DMS 273 (cell line): ENCODE results near the gene KRTAP10-10.
"Not testable (repeated sequence)": the region's sequence is repeated elsewhere in the genome, so short reads cannot be mapped to it uniquely, and the experiment has no call there.

ENCODE experiments used
- DNase-seq: peaks from one replicate; lab custom pipeline; 2025; ENCODE audit not compliant: unreplicated experiment; lab: John Stamatoyannopoulos, UW

Gene KRTAP10-10

DNA sequence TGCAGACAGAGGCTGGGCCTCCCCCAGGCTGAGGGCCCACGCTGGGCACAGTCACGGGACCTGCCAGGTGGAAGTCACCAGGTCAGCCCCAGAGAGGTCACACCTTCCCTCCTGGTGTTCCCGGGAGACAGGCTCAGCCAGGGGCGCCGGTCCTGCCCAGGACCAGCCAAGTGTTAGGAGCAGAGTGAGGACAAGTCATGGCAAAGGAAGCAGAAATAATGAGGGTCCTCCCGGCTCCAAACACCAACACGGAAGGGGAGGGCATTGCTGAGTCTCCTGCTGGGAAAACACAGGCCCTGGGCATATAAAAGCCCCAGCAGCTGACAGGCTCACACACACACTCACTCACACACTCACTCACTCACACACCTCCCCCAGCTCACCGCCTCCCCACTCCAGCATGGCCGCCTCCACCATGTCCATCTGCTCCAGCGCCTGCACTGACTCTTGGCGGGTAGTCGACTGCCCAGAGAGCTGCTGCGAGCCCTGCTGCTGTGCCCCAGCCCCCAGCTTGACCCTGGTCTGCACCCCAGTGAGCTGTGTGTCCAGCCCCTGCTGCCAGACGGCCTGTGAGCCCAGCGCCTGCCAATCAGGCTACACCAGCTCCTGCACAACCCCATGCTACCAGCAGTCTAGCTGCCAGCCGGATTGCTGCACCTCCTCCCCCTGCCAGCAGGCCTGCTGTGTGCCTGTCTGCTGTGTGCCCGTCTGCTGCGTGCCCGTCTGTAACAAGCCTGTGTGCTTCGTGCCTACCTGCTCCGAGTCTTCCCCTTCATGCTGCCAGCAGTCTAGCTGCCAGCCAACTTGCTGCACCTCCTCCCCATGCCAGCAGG lies at the start of gene KRTAP10-10:
KRTAP10-10 (plus strand) TSS at position 339 of the 833 bp plus-strand sequence; CDS start at position 401, 62 bp downstream.
- DNase-seq = peak; percentile 80

DNA sequence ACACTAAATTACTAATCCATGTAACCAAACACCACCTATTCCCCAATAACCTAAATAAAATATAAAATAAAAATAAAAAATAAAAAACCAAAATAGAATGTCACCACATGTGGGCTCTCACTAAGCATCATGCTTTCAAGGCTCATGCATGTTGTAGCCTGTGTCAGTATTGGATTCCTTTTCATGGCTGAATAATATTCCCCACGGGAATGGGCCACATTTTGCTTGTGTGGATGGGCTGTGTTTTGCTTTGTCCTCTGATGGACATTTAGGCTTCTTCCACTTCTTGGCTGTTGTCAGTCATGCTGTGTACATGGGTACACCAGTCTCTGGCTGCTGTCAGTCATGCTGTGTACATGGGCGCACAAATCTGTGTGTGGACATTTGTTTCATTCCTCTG lies 48.1 kb upstream of the KRTAP10-10 start:
- DNase-seq = no peak

DNA sequence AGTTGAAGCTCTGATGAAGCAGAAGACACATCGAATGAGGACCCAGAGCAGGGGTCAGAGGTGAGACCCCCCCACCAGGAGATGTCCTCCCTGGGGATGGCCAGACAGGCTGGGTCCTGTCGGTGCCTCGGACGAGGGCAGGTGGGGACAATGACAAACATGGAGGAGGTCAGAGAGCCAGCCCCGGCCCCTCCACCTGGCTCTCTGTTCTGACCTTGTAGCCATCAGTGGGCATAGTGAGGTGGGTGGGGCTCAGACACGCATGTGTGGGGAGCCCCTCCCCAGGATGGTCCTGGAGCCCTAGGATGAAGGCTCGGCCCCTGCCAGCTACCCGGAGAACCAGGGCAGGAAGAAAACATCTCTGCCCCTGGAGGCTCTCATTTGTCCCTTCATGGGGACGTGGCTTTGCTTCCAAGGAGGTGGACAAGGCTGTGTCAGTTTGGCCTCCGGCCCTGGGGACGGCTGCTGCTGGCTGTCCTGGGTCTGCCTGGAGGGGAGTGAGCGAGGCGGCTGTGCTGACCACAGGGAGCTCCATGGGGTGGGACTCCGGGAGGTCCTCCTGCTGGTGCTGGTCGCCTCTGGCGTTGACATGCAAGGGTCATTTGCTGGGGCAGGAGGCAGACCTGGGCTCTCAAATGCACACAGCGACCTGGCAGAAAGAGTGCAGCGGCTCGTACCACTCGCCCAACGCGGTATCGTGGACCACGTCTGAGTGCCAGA lies 47.4 kb upstream of the KRTAP10-10 start:
- no peak for DNase-seq

DNA sequence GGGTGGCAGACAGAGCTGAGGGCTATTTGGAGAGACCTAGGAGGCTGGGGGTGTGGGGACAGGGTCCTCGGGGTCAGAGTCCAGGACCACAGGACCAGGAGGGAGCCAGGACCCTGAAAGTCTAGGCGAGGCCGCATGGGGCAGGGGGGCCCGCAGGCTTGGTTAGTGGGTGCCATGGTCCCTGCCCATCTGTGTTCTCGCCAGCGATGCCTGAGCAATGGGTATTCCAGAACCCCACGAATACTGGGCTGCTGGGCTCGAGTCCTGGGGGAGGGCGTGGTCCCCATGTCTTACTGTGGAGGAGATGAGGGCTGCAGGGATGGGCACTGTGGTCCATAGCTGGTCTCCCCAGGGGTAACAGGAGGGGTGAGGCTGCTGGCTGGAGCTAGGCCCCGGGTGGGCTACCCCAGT lies 46.8 kb upstream of the KRTAP10-10 start:
- DNase-seq = no peak

DNA sequence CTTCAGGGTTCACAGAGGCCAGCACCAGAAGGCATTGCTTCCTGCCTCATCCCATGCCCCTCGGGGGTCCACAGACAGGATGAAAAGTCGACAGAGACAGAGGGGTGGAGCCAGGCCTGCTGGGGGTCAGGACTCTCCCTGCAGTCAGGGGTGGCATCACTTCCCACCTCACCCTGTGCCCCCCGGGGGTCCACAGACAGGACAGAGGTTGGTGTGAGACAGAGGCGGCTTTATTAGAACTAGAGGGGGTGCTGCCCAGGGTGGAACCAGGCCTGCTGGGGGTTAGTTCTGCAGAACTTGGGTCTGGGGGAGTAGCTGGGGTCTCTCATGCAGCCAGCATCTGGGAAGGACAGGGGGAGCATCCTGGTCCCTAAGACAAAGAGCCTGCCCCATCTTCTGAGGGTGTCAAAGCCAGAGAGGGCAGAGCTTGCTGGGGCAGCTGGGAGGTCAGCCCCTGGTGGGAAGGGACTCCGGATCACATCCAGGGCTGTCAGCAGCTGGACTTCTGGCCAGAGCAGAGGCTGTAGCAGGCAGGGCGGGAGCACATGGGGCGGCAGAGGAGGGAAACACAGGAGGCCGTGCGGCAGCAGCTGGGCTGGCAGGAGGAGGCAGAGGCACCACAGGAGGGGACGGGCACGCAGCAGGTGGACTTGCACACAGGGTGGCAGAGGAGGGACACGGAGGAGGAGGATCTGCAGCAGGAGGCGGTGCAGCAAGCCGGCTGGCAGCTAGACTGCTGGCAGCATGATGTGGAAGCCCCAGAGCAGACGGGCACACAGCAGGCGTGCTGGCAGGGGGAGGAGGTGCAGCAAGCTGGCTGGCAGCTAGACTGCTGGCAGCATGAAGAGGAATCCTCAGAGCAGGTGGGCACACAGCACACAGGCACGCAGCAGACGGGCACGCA lies 46.0 kb upstream of the KRTAP10-10 start:
- peak; percentile 85 for DNase-seq

- DNase-seq = peak; percentile 81
Measured at GRCh38 chr21:44591801-44592130, 45.4 kb upstream of the KRTAP10-10 start.

GRCh38 chr21:44592446-44593311 lies 44.5 kb upstream of the KRTAP10-10 start, which contains the start of gene KRTAP10-6:
Gene KRTAP10-6, minus strand, starts transcription at chr21:44592505. Its CDS starts 21 bp downstream, at chr21:44592484.
- DNase-seq = peak; percentile 57

GRCh38 chr21:44593598-44594405 lies 43.4 kb upstream of the KRTAP10-10 start:
- peak; percentile 37 for DNase-seq

DNA sequence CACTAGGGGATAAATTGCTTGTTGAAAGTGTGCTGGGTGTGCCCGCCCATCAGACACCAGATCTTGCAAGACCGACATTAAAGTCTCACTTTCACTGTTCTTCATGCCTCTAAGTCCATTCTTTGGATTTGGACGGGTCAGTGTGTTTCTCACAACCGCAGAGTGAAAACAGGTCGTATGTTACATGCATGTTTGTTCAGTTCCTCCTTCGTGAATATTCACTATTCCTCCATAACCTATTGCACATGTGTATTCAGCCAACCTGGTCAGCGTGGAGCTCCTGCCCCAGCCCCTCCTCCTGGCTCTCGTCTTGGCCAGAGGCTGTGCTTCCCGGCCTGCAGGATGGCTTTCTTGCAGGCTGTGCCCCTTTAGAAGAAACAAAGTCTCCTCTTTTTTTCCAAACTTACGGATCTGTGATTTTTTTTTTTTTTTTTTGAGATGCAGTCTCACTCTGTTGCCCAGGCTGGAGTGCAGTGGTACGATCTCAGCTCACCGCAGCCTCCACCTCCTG lies 42.7 kb upstream of the KRTAP10-10 start:
- DNase-seq = no peak

GRCh38 chr21:44595524-44595923 lies 41.6 kb upstream of the KRTAP10-10 start:
- no peak for DNase-seq

DNA sequence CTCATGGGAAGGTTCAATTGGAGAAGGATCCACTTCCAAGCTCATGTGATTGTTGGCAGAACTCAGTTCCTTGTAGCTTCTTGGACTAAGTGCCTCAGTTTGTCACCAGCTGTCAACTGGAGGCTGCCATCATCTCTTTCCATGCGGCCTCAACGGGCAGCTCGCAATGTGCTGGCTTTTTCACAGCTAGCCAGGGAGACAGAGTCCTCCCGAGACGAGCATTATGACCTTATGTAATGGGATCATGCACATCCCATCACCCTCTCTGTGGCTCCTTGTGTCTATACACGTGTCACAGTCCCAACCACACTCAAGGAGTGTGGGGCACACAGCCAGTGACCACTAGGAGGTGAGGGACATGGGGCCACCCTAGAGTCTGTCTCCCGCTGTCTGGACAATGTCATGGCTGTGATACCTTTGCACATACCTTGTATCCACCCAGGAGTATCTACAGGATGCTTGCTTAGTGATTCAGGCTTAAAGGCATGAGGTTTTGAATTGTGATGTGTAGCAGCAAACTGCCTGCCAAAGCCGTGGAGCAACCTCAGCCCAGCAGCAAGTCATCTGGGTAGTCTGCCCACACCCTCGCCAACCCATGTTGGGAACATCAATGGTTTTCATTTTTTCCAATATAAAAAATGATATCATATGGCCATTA lies 41.0 kb upstream of the KRTAP10-10 start:
- no peak for DNase-seq

- no peak for DNase-seq
Measured at GRCh38 chr21:44598061-44598460, 39.1 kb upstream of the KRTAP10-10 start.

DNA sequence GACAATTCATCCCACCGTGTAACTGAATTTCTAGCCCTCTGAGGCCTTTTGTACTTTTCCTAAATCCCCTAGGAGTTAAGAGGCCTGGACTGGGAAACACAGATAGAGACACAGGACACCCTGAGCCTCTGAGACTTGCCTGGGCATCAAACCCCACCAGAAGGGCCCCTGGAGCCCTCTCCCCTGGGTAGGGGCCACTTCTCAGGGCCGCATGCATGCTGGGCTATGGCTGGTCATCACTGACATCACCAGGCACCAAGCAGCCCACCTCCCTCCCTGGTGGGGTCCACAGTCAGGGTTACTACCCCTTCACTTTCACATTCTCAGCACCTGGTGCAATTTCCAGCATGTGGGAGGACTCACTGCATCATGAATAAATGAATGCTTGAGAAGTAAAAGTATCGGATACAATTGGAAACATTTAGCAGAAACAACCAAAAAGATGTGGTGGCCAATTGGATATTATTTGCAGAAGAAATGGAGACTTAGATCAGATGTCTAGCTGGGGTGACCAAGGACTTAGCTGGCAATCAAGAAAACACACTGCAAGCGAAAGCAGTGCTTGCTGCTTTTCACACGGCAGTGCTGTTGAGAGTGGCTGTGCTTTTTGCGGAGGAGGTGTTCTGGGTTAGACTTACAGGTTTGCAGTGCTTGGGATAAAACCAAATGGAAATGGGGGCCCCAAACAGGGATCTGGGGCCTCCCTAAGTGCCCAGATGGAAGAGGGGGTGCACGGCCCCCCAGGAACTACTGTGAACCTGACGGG lies 37.7 kb upstream of the KRTAP10-10 start:
- no peak for DNase-seq

- not testable (repeated sequence) for DNase-seq
Measured at GRCh38 chr21:44600118-44600978, 36.8 kb upstream of the KRTAP10-10 start, which contains the start of gene KRTAP10-7. Gene KRTAP10-7, plus strand, starts transcription at chr21:44600597. Its CDS starts 25 bp downstream, at chr21:44600622.

DNA sequence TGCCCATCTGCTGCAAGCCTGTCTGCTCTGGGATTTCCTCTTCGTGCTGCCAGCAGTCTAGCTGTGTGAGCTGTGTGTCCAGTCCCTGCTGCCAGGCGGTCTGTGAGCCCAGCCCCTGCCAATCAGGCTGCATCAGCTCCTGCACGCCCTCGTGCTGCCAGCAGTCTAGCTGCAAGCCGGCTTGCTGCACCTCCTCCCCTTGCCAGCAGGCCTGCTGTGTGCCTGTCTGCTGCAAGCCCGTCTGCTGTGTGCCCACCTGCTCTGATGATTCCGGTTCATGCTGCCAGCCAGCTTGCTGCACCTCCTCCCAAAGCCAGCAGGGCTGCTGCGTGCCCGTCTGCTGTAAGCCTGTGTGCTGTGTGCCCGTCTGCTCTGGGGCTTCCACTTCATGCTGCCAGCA lies 36.1 kb upstream of the KRTAP10-10 start:
- DNase-seq = peak; percentile 86

GRCh38 chr21:44601596-44602462 lies 35.3 kb upstream of the KRTAP10-10 start:
- peak; percentile 78 for DNase-seq
